LNCAP (cell line): Measurements from ENCODE around the gene PGRMC2.

ENCODE experiments used
- CTCF ChIP-seq: fragments of 450-650 bp; IDR thresholded peaks from 2 replicates; pipeline ENCODE4 v1.5.1; 2017; ENCODE audit warnings: mild to moderate bottlenecking

Gene PGRMC2

GRCh38 chr4:128309585-128309984 is 22.0 kb upstream of the PGRMC2 start:
- TF ChIP-seq CTCF: no peak

GRCh38 chr4:128308986-128309385 is 21.4 kb upstream of the PGRMC2 start:
- no peak for TF ChIP-seq CTCF

GRCh38 chr4:128307123-128307571 is 19.5 kb upstream of the PGRMC2 start:
- no peak for TF ChIP-seq CTCF

GRCh38 chr4:128305942-128306341 is 18.3 kb upstream of the PGRMC2 start:
- no peak for TF ChIP-seq CTCF

- no peak for TF ChIP-seq CTCF
Observed at GRCh38 chr4:128303986-128304385, 16.4 kb upstream of the PGRMC2 start.

GRCh38 chr4:128303405-128303785 is 15.8 kb upstream of the PGRMC2 start:
- TF ChIP-seq CTCF: no peak

- no peak for TF ChIP-seq CTCF
Observed at GRCh38 chr4:128301979-128302378, 14.4 kb upstream of the PGRMC2 start.

GRCh38 chr4:128299848-128300247 is 12.2 kb upstream of the PGRMC2 start:
- TF ChIP-seq CTCF: no peak
